Hepatic stellate cell (primary cell): ENCODE data around the gene CBFB.
"Not testable (repeated sequence)": the region's sequence is repeated elsewhere in the genome, so short reads cannot be mapped to it uniquely, and the experiment has no call there.

Source experiments
- DNase-seq: peaks from one replicate; pipeline ENCODE4 v3.0.0; 2011; ENCODE audit warnings: low spot score

The CBFB gene

DNA sequence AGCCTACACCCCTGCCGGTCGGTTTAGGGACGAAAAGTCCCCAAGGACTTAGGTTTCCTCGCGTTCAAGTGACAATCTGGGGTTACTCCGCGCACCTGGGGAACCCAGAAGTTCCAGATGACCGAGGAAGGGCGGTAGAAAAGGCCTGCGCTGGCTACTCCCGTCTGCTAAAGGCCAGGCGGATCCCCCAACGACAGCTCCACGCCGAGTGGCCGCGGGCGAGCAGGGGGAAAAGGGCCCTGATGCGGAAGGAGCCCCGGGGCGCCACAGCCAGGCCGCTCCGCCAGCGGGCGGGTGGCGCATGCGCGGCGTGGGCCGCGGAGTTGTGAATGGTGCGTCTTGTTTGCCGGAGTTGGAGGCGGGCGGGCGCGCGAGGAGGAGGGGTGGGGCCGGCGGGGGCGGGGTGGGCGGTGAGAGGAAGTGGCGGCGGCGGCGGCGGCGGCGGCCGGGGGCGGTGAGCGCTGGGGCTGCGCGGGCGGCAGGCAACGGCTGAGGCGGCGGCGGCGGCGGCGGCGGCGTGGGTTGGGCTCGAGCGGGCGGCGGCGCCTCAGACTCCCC lies at the start of gene CBFB:
TSS of gene CBFB (plus strand) at position 454 of the 558 bp plus-strand sequence. CDS start 259 bp downstream, outside the sequence.
- DNase-seq = peak; percentile 98

DNA sequence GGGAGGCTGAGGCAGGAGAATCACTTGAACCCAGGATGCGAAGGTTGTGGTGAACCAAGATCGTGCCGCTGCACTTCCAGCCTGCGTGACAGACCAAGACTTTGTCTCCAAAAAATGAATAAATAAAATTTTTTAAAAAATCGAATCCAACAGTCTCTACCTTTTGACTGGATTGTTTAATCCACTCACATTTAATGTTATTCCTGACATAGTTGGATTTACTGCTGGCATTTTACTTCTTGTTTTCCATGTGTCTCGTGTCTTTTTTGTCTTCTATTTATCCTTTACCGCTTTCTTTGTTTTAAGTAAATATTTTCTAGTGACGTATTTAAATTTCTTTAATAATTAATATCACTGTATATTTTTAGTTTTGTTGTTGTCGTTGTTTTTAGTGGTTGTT lies 45.9 kb upstream of the CBFB start:
- DNase-seq = no peak

DNA sequence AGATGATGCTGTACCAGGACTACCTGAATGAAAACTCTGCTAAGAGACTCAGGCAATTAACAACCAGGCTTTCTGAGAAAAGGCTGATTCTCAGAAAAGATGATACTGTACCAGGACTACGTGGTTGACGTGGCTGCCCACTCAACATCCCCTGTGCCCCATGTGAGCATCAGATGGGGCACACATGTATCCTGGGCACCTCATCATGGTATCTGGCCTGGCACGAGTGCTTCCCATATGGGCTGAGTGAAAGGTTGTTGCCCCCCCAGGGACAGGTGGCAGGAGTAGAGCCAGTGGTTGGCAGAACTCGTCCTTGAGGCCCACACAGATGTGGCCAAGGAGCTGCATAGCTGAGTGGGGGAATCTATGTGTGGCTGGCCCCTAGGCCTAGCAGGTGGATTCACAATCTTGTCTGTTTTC lies 44.0 kb upstream of the CBFB start:
- DNase-seq = no peak

DNA sequence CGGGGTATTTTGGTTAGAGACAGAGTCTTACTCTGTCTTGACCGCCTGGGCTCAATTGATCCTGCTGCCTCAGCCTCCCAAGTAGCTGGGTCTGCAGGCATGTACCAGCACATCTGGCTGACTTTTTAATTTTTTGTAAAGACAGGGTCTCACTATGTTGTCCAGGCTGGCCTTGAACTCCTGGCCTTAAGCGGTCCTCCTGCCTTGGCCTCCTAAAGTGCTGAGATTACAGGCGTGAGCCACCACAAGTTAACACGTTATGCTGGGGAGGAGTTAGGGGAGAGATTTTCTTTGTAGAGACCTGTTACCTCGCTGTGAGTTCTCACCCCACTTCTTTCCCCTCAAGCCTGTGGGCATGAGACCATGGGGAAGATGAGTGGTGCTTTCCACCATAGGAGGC lies 42.4 kb upstream of the CBFB start:
- DNase-seq = no peak

DNA sequence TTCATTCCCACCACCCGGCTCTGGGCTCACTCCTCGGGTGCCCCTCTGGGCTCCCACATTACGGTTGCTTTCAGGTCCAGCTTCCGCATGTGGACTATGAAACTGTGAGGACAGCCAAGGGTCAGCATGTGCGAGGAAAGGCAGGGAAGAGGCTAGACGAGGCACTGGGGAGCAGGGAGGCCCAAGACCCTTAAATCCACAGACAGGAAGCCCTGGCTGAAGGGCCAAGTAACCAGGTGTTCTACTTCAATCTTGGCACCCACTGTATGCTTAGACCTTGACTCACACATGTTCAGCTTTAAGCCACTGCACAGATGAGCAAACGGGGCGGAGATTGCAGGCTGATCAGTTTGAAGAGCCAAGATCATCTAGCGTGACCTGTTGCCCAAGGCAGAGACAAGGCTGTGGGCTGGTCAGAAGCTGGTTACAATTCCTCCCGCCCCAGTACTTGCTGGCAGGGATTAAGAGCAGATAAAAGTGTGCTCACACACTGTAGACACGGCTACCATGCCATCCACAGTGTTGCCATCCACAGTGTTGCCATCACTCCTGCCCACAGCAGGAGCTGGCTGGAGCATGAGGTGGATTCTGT lies 40.7 kb upstream of the CBFB start, which contains the start of gene CES4A:
TSS of gene CES4A (plus strand) at position 393 of the 592 bp plus-strand sequence. CDS start at position 577, 184 bp downstream.
- no peak for DNase-seq

DNA sequence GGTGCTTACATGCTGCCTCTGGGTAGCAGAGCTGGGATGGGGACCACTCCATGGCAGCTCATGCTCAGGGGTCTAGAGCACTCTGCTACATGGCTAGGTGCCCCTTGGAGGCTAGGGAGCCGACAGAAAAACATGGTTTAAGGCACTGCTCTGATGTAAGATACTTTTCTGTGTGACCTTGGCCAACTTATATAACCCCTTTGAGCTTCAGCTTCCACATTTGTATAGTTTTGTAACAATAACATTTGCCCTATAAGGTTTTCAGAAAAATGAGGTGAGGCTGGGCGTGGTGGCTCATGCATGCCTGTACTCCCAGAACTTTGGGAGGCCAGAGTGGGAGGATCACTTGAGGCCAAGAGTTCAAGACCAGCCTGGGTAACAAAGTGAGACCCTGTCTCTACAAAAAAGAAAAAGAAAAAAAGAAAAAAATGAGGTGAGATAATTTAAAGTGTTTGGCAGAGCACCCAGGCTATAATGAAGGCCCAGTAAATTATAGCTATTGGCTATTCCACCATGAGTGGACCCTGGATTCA lies 37.3 kb upstream of the CBFB start:
- no peak for DNase-seq

DNA sequence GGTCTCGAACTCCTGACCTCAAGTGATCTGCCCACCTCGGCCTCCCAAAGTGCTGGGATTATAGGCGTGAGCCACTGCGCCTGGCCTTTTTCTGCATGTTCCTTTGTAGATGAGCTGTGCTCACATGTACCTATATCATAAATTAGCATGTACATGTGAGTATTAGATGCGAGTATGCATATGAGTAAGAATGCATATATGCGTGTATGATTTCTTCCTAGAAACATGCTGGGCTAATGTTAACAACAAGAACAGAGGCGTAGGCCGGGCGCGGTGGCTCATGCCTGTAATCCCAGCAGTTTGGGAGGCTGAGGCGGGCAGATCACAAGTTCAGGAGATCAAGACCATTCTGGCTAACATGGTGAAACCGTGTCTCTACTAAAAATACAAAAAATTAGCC lies 35.4 kb upstream of the CBFB start:
- DNase-seq = not testable (repeated sequence)

DNA sequence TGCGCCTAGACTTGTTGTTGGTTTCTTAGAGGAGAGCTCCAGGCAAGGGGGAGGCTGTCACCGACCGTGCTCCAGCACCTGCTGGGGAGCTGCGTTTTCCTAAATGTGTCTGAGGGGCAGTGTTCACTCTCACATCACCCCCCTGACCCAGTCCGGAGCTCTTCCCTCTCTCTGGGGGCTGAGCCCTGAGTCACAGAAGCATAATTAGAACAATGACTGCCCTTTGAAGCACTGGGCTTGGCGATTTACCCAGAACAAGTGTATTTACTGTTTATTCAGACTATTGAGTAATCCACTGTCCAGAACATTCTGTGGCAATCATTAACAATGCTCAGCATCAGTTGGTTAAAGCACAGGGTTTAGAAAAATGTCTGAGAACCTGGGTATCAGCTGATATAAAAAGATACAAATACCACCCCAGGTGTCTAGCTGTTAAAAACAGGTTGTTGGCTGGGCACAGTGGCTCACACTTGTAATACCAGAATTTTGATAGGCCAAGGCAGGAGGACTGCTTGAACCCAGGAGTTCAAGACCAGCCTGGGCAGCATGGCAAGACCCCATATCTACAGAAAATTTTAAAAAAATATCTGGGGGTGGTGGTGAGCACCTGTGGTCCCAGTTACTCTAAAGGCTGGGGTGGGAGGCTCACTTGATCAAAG lies 32.5 kb upstream of the CBFB start:
- no peak for DNase-seq

DNA sequence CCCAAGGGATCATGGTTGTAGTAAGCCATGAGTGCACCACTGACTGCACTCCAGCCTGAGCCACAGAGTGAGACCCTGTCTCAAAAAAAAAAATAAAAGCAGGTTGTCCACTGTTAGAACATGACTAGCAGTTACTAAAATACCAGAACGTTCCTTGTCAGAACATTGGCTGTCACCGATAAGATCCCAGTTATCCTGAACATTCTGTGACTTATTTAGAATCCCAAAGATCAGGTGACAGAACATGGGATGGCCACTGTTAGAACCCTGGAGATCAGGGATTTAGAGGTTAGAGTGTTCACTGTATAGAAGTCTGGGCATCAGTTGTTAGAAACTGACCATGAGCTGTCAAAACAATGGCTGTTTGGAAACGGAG lies 32.0 kb upstream of the CBFB start:
- DNase-seq = no peak

DNA sequence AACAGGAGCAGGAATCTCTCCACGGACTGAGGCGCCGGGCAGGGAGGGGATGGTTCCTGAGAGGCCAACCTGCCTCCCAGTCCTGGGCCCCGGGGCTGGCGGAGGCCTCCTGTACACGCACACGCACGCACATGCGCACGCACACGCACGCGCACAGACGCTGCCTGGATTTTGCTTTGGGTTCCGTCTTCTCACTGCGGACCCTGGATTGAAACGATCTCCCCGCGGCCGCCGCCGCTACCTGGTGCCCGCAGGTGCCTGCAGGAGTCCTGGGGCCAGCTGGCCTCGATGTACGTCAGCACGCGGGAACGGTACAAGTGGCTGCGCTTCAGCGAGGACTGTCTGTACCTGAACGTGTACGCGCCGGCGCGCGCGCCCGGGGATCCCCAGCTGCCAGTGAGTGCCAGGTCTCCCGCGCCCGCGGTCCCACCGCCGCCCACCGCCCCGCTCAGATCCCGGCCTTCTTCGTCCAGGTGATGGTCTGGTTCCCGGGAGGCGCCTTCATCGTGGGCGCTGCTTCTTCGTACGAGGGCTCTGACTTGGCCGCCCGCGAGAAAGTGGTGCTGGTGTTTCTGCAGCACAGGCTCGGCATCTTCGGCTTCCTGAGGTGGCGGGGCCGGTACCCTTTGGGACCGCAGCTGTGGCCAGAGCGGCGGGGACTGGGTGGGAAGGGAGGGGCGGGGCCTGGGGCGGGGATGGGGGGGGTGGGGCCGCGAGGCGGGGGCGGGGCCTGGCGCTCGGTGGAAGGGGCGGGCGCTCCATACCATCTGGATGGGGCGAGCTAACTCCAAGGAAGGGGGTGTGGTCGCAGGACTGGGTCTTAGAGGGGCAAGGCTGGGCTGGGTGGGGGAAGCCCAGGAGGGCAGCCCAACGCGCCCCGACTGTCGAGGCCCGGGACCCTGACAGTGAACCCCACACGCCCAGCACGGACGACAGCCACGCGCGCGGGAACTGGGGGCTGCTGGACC lies 28.3 kb upstream of the CBFB start:
- peak; percentile 70 for DNase-seq

DNA sequence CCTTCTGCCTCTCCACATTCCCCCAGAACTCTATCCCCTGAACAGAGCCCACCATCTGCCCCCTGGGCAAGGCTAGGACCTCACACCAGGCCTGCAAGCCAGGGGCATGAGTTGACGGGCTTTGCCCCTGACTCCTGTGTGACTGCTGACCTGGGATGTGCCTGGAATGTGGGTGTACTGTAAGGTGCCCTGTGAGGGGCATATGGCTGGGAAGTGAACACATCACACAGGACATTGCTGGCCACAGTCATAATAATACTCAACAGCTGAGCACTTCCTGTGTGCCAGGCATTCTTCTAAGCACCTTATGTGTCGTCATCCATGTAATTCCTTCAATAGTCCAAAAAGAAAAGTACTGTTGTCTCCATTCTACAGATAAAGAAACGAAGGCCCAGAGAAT lies 27.2 kb upstream of the CBFB start:
- DNase-seq = no peak

DNA sequence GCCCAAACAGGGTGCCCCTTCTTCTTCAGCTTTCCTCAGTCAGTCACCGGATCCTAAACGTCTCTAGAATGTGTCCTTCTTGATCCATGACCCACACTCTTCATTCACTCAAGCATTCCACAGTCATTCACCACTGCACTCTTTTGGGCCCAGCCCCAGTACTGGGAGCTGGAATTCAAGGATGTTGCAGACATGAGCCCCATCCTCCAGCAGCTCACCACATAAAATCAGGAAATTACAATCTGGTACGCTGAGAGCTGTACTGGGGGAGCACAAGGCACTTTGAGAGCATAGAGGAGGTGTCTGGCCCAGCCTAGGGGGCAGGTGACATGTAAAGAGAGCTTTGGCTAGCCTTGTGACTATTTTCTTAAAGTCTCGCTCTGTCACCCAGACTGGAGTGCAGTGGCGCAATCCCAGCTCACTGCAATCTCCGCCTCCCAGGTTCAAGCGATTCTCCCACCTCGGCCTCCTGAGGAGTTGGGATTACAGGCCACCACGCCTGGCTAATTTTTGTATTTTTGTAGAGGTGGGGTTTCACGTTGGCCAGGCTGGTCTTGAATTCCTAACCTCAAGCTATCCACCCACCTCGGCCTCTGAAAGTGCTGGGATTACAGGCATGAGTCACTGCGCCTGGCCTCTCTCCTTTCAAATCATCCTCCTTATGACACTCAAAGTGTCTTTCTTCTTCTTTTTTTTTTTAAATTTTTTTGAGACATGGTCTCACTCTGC lies 21.9 kb upstream of the CBFB start:
- no peak for DNase-seq

DNA sequence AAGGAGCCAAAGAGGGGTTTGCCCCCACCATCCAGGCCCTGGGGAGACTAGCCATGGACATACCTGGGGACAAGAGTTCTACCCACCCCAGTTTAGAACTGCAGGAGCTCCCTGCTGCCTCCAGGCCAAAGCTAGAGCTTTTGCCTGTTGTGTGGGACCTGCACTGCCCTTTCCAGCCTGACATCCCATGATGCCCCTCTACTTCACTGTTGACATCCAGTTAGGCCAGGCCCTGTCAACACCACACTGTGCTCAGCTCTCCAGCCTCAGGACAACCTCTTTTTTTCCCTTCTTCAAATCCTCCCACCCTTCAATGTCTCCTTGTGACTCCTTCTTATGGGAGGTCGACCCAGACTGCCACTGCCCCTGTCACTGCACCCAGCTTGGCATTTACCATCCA lies 19.8 kb upstream of the CBFB start:
- no peak for DNase-seq

DNA sequence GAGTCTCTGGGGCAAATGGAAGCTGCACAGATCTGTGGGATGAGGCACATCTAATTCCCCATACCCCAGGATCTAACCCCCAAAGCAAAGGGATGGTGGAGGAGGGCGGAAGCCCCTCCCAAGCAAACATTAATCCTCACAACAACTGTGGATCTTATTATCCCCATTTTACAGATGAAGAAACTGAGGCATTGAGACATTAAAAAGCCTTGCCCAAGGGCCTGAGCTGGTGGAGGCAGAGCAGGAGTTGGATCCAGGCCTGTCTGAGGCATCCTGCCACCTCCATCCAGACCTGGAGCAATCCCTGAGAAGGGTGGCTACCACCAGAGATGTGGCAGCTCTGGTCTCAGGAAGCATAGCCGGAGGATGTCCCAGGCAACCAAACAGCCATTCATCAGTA lies 17.7 kb upstream of the CBFB start:
- no peak for DNase-seq

DNA sequence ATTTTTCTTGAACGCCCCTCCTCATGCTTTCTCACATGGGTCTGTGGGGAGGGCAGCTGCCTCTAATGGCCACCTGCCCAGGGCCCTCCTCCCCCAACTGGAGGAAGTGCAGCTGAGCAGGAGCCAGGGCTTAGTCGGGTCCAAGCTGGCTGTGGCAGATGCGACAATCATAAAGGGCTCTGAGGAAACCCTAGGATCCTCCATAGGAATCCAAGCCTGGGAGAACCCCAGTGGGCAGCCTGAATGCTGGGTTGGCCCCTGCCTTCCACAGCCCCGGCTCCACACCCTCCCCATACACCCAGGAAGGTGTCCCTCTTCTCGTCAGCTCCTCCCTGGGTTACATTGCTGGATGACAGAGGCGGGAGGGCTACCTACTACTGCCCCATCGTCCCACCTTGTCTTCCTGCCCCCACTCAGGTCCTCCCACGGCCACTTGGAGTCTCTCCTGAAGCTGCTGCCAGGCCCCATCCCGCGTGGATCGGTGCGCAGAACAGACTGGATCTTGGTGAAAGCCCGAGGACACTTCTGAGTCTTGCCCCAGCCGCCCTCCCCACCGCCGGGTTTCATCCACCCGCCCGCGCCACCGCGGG lies 15.6 kb upstream of the CBFB start:
- no peak for DNase-seq

DNA sequence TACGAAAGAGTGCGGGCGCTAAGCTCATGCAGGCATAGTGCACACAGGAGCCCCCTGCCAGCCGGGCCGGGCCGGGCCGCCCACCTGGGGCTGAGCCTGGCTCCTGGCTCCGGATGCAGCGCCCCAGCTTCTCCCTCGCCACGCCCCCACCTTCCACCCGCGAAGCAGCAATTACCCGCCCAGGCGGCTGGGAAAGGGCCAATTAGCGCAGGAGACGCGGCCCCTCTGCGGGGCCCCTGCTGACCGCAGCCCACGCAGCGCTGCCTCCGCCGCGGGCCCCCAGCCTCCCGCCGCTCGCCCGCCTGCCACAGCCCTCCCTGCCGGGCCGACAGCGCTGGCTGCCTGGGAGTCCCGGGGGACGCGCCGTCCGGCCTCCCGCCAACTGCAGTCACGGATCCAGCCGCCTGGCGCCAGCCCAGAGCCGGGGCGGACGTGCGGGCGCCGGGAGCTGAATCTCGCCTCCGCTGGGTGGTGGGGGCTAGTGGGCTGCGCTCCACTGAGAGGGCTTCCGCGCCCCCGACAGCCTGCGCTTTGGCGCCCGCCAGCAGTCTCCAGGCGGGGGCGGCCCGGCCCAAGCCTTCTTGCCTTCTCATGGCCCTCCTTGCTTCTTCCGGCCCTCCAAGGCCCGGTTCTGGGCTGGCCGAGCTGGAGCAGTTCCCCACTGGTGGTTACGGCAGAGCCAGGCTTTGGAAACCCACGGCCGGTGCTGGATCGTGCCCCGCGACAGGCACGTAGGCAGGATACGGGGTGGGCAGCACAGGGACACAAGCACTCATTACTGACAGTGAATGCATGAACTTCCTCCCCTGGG lies 14.9 kb upstream of the CBFB start:
- peak; percentile 77 for DNase-seq

DNA sequence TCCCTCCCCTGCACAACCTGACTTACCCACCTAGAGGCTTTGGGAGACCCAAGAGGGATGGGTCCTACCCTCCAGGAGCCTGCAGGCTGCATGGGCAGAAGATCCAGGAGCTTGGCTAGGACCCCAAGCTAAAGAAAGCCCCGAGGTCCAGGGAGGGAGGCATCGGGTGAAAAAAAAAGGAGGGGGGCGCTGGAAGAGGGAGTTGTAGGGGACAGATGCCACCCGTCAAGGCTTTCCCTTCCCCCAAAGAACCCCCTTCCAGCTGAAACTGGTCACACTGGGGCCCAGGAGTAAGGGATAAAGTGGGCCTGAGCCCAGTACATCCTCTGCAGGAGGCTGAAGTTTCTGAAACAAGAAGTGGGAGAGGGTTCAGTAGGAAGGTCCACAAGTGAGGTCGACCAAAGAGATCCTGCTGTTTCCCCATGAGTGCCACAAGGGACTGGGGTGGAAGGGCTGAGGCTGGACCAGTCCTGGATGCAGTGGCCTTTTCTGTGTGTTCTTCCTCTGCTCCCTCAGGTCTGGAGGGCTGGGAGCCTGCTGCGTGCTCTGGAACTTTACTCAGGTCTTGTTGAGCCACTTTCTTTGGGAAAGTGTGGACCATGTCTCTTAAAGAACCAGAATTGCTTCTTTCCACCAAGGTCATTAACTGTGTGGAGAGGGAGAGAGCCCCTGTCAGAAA lies 14.2 kb upstream of the CBFB start:
- DNase-seq = no peak

DNA sequence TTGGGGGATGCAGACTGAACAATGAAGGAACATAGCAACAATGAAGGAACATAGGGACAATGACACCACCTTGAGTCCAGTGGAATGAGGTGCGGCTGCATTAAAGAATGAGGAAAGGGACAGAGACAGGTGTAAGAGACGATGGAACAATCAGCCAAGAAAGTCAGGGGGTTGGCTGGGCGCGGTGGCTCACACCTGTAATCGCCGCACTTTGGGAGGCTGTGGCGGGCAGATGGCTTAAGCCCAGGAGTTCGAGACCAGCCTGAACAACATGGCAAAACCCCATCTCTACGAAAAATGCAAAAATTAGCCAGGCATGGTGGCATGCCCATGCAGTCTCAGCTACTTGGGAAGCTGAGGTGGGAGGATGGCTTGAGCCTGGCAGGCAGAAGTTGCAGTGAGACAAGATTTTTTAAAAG lies 13.6 kb upstream of the CBFB start:
- no peak for DNase-seq

DNA sequence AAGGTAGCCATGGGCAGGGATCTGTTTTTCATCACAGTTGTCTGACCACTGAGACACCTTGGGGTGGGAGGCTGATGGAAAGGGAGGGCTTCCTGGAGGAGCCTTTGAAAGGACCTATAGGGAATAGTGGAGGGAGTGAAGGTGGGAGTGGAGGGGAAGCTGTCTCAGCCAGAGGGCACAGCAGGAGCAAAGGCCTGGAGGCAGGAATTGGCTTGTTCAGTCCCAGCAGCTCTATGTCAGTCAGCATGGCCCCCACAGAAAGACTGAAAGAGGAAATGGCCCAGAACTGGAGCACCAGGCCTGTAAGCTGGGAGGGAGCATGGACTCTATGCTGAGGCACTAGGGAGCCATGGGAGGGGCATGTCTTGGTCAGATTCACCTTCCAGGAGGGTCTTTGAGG lies 12.8 kb upstream of the CBFB start:
- DNase-seq = no peak
